ENCODE results near the gene SERGEF.

The SERGEF gene

GRCh38 chr11:17796154-17796553 lies 216.7 kb downstream of the SERGEF start:
- no peak for DNase-seq (ENCODE audit: low read depth)
- no peak overlapping the region for H3K4me3 ChIP-seq (ENCODE audit: low read length)
- TF ChIP-seq, protein P1, sequence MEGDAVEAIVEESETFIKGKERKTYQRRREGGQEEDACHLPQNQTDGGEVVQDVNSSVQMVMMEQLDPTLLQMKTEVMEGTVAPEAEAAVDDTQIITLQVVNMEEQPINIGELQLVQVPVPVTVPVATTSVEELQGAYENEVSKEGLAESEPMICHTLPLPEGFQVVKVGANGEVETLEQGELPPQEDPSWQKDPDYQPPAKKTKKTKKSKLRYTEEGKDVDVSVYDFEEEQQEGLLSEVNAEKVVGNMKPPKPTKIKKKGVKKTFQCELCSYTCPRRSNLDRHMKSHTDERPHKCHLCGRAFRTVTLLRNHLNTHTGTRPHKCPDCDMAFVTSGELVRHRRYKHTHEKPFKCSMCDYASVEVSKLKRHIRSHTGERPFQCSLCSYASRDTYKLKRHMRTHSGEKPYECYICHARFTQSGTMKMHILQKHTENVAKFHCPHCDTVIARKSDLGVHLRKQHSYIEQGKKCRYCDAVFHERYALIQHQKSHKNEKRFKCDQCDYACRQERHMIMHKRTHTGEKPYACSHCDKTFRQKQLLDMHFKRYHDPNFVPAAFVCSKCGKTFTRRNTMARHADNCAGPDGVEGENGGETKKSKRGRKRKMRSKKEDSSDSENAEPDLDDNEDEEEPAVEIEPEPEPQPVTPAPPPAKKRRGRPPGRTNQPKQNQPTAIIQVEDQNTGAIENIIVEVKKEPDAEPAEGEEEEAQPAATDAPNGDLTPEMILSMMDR (conservative IDR thresholded peaks at IDR 0.05; ENCODE audit: low read length): no peak

- no peak overlapping the region for H3K4me3 ChIP-seq (ENCODE audit: low read length)
- no peak for DNase-seq (ENCODE audit: low read depth)
- TF ChIP-seq, protein P1 (conservative IDR thresholded peaks at IDR 0.05; ENCODE audit: low read length): no peak
These were observed 217.9 kb downstream of the SERGEF start for GRCh38 chr11:17794981-17795380.

- no peak for DNase-seq (ENCODE audit: low read depth)
- TF ChIP-seq, protein P1 (conservative IDR thresholded peaks at IDR 0.05; ENCODE audit: low read length): no peak
- H3K4me3 ChIP-seq (ENCODE audit: low read length): no peak overlapping the region
These were observed 219.1 kb downstream of the SERGEF start for GRCh38 chr11:17793642-17794170.

GRCh38 chr11:17792161-17792560 lies 220.7 kb downstream of the SERGEF start:
- no peak overlapping the region for H3K4me3 ChIP-seq (ENCODE audit: low read length)
- TF ChIP-seq, protein P1 (conservative IDR thresholded peaks at IDR 0.05; ENCODE audit: low read length): no peak

DNA sequence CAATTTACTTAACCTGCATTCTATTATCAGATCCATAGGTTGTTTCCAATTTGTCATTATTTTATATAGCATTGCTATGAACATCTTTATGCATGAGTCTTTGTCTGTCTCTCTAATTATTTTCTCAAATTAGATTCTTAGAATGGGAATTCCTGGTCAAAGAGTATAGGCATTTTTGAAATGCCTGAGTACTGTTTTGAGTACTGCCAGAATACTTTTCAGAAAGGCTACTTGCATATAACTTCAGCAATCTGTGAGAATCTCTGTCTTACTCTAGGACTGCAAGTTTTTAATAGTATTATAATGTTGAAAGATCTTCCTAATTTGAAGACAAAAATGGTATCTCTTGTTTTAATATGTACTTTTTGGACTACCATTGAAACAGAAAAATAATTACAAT lies 221.7 kb downstream of the SERGEF start:
- no peak overlapping the region for H3K4me3 ChIP-seq (ENCODE audit: low read length)
- TF ChIP-seq, protein P1 (conservative IDR thresholded peaks at IDR 0.05; ENCODE audit: low read length): no peak
- peak; percentile 12 for DNase-seq (ENCODE audit: low read depth)

More at GRCh38 chr11:17792161-17792560, 220.7 kb downstream of the SERGEF start:
- no peak for DNase-seq (ENCODE audit: low read depth)

DNA sequence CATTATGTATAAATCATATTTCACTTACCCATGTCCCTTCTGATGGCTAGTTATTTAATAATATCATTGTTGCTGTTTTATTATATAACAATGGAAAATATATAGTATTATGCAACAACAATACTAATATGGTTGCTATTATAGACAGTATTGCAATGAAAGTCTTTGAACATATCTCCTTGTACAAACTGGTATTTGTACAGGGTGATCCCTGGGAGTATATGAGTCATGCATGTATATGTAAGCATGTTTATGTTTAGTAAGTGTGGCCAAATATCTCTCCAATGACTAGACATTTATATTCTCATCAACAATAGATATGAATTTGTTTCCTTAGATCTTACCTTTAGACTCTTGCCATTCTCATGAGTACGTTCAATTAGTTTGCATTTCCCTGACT lies 222.4 kb downstream of the SERGEF start:
- no peak overlapping the region for H3K4me3 ChIP-seq (ENCODE audit: low read length)
- TF ChIP-seq, protein P1 (conservative IDR thresholded peaks at IDR 0.05; ENCODE audit: low read length): no peak

DNA sequence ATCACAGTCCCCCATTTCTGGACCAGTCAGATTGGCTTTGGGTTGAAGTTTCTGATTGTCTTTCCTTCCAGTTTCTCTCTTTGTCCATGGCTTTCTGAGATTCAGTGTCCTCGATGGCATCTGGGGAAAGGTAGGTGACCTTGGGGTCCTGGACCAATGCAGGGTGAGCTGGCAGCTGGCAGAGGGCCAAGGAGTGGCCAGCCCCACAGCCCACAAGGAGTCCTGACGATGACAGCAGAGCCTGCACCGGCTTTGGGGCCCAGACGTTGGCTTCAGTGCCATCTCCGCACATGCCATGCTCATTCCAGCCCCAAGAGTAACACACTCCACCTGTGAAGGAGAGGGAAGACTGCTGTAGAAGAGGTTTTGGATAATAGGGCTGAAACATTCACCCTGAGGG lies 224.8 kb downstream of the SERGEF start:
- no peak overlapping the region for H3K4me3 ChIP-seq (ENCODE audit: low read length)
- TF ChIP-seq, protein P1 (conservative IDR thresholded peaks at IDR 0.05; ENCODE audit: low read length): no peak
- no peak for DNase-seq (ENCODE audit: low read depth)

More for the DNA sequence above, 222.4 kb downstream of the SERGEF start:
- DNase-seq (ENCODE audit: low read depth): peak; percentile 9
